GM12878 (cell line): ENCODE measurements around the gene TMPRSS2. TPM values are rescaled to one million over a fixed set of nuclear protein-coding genes. Genes with fewer than 3 reads are reported as not detected.

Experiments
- ATAC-seq: fragments of 200-7000 bp; cut with Tn5 transposase; 3 replicates; pipeline ENCODE4 v1.9.1; 2020; ENCODE audit warnings: mild to moderate bottlenecking, moderate library complexity
- BruUV-seq: library from RNA; stranded (reverse); fragments of 400-500 nt; replicated peaks from 2 replicates; lab custom pipeline; 2021; lab: Mats Ljungman, UMichigan
- CTCF ChIA-PET: fragments of 300-600 bp; sonication (Branson Sonifier 250); formaldehyde crosslinking; extraction: SDS; loops from one replicate; lab custom pipeline; 2021; ENCODE audit warnings: inconsistent platforms; lab: Yijun Ruan, JAX
- POLR2A ChIA-PET: fragments of 350-600 bp; formaldehyde crosslinking; extraction: SDS; loops from one replicate; lab custom pipeline; 2021; ENCODE audit warnings: inconsistent platforms; lab: Charles Lee
- RAD21 ChIA-PET: fragments of 300-600 bp; sonication (Branson Sonifier 250); formaldehyde crosslinking; loops from one replicate; lab custom pipeline; 2023; ENCODE audit warnings: antibody characterized with exemption; ENCODE audit not compliant: unreplicated experiment; lab: Charles Lee
- SMC1A ChIA-PET: fragments of 300-600 bp; sonication (Branson Sonifier 250); formaldehyde crosslinking; loops from one replicate; lab custom pipeline; 2023; ENCODE audit not compliant: unreplicated experiment, uncharacterized antibody; lab: Charles Lee
- DNase-seq: peaks from one replicate; pipeline ENCODE4 v3.0.0-alpha.2; 2011; ENCODE audit warnings: low read depth, low spot score
- FAIRE-seq: peaks from 3 replicates; lab custom pipeline; 2011; peaks lifted over from hg19 to GRCh38; lab: Jason Lieb, UNC
- H2AFZ ChIP-seq: 2 replicates; pipeline ENCODE4 v1.6.0; 2011; ENCODE audit warnings: low read depth, low read length, control low read depth; ENCODE audit not compliant: control insufficient read depth
- H3K27ac ChIP-seq: 2 replicates; pipeline ENCODE4 v1.5.1; 2011; ENCODE audit warnings: control low read depth; ENCODE audit not compliant: control insufficient read depth, insufficient read depth
- H3K27me3 ChIP-seq, 2 experiments: replicated peaks in 1 of 2; 2 replicates each; pipeline versions ENCODE4 v1.6.0 to v1.6.1; 2011; ENCODE audit warnings: low read length in 1 of 2; ENCODE audit not compliant: control insufficient read depth in 2 of 2, insufficient read depth in 2 of 2
- H3K36me3 ChIP-seq, 2 experiments: 2 replicates each; pipeline ENCODE4 v1.5.1; 2011; ENCODE audit warnings: low read length in 1 of 2; ENCODE audit not compliant: control insufficient read depth in 2 of 2, insufficient read depth in 2 of 2
- H3K4me1 ChIP-seq: 2 replicates; pipeline ENCODE4 v1.6.1; 2011; ENCODE audit warnings: mild to moderate bottlenecking, low read length, moderate library complexity, mixed read lengths; ENCODE audit not compliant: control insufficient read depth, insufficient read depth
- H3K4me2 ChIP-seq: 2 replicates; pipeline ENCODE4 v1.6.0; 2011; ENCODE audit warnings: control low read depth; ENCODE audit not compliant: control insufficient read depth, insufficient read depth
- H3K4me3 ChIP-seq: fragments of 200-600 bp; sonication (generic); 2 replicates; pipeline ENCODE4 v1.5.1; 2016
- H3K79me2 ChIP-seq: 2 replicates; pipeline ENCODE4 v1.6.0; 2011; ENCODE audit warnings: low read length; ENCODE audit not compliant: control insufficient read depth, insufficient read depth
- H3K9ac ChIP-seq: 2 replicates; pipeline ENCODE4 v1.8.0; 2011; ENCODE audit warnings: low read length, control low read depth, mixed read lengths; ENCODE audit not compliant: control insufficient read depth, insufficient read depth
- H3K9me3 ChIP-seq: replicated peaks from 3 replicates; pipeline ENCODE4 v1.5.1; 2011; ENCODE audit warnings: mild to moderate bottlenecking, low read length; ENCODE audit not compliant: control insufficient read depth, insufficient read depth
- H4K20me1 ChIP-seq: 2 replicates; pipeline ENCODE4 v1.6.0; 2011; ENCODE audit not compliant: control insufficient read depth, insufficient read depth
- ASH2L ChIP-seq: fragments of 300-600, 200-600 bp; sonication (generic); IDR thresholded peaks from 2 replicates; pipeline ENCODE4 v1.6.1; 2017; ENCODE audit warnings: low read depth, mild to moderate bottlenecking, borderline replicate concordance
- BCL11A ChIP-seq: IDR thresholded peaks from 2 replicates; pipeline ENCODE4 v1.6.1; 2011; ENCODE audit warnings: low read depth, low read length
- MYC ChIP-seq: IDR thresholded peaks from 2 replicates; pipeline ENCODE4 v1.6.1; 2011; ENCODE audit warnings: mild to moderate bottlenecking, low read length, moderate library complexity, inconsistent platforms; ENCODE audit not compliant: insufficient read depth, insufficient replicate concordance, insufficient read length, severe bottlenecking
- POLR2AphosphoS2 ChIP-seq: IDR thresholded peaks from 2 replicates; pipeline ENCODE4 v1.6.1; 2011; ENCODE audit warnings: low read depth, mild to moderate bottlenecking, low read length, improper control_type of control experiment, moderate library complexity
- PRDM15 ChIP-seq: fragments of 450-650 bp; formaldehyde crosslinking; IDR thresholded peaks from 2 replicates; pipeline ENCODE4 v1.4.0; 2020; ENCODE audit warnings: mild to moderate bottlenecking, moderate library complexity
- TBL1XR1 ChIP-seq: IDR thresholded peaks from 2 replicates; pipeline ENCODE4 v1.6.1; 2012; ENCODE audit warnings: low read depth, low read length, improper control_type of control experiment
- ZNF622 ChIP-seq: fragments of 450-650 bp; IDR thresholded peaks from 2 replicates; pipeline ENCODE4 v1.6.1; 2017; ENCODE audit warnings: mild to moderate bottlenecking, inconsistent platforms
- WGBS: methylation state at CpG from one replicate; pipeline ENCODE4 v1.1.6; 2016; ENCODE audit warnings: low lambda C conversion rate; ENCODE audit not compliant: insufficient replicate concordance, insufficient coverage; ENCODE audit errors: missing lambda C conversion rate; 5-methylcytosine and 5-hydroxymethylcytosine counted together
- in situ Hi-C: fragments of 300-500 bp; cut with MboI; formaldehyde crosslinking; loops from 9 replicates; pipeline ENCODE4 v1.14.3; 2018; ENCODE audit warnings: mixed read lengths
- intact Hi-C: fragments of 100-400 bp; cut with micrococcal nuclease; formaldehyde crosslinking; loops from one replicate; pipeline ENCODE4 v1.14.2; 2022; ENCODE audit not compliant: unreplicated experiment
- polyA plus RNA-seq, 11 experiments: library from polyadenylated mRNA; depleted of rRNA in 4 of 11; unstranded in 6 of 11; stranded (reverse) in 5 of 11; fragments of >200 nt; fragmentation: Nextera tagmentation in 4 of 11; fragmentation: Illumina TruSeq in 1 of 11; extraction: Ambion mirVana in 4 of 11; extraction: Trizol in 1 of 11; gene quantifications; 1 replicate in 1 of 11; 2 replicates in 10 of 11; pipeline versions ENCODE4 v1.2.1 to v1.2.3, GENCODE V29; 2011 to 2016; ENCODE audit warnings: inconsistent platforms in 2 of 11, missing spikeins in 2 of 11, low read depth in 1 of 11
- total RNA-seq, 4 experiments: library from RNA; depleted of rRNA in 3 of 4; stranded (reverse); fragments of >200 nt in 3 of 4; fragmentation: Illumina TruSeq in 1 of 4; extraction: Trizol in 1 of 4; gene quantifications; 2 replicates each; pipeline versions ENCODE4 v1.2.1 to v1.2.3, GENCODE V29; 2013 to 2021
- TF ChIP-seq, protein P1 (sequence below): fragments of 450-650 bp; formaldehyde crosslinking; IDR thresholded peaks from 2 replicates; pipeline ENCODE4 v1.4.0; 2022; ENCODE audit warnings: mild to moderate bottlenecking, moderate library complexity

The TMPRSS2 gene
- total and polyA plus RNA-seq, 10 of the 15 experiments (the other 5 are each of a cell fraction or from before 2014, with no cell fraction given): 0.19 to 0.26 TPM; not detected in 8

DNA sequence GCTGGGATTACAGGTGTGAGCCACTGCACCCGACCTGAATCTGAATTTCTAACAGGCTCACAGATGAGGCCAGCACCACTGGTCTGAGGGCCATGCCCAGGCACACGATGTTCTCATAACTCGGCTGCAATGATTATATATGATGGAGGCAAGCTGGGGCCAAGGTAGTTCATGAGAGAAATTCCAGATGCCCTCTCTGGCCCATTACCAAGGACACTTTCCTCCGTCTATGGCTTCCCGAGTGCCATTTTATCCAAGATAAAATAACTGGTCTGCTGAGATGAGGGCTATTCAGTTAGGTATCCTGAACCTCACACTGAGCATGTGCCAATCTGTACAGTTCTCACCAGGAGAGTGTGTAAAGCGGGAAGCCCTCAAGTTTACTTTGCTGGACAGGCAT lies 16.5 kb downstream of the TMPRSS2 start:
- ATAC-seq (no peak), DNase-seq (no peak), FAIRE-seq (no peak)
- no peaks in the 10 kb centered on the region for H3K79me2 ChIP-seq
- SMC1A ChIA-PET: no interaction called here
- TF ChIP-seq MYC (no peak), BCL11A (no peak), POLR2AphosphoS2 (no peak), ZNF622 (no peak), TBL1XR1 (no peak), PRDM15 (CRISPR knock-in tag) (no peak), ASH2L (no peak)
- TF ChIP-seq, protein P1, sequence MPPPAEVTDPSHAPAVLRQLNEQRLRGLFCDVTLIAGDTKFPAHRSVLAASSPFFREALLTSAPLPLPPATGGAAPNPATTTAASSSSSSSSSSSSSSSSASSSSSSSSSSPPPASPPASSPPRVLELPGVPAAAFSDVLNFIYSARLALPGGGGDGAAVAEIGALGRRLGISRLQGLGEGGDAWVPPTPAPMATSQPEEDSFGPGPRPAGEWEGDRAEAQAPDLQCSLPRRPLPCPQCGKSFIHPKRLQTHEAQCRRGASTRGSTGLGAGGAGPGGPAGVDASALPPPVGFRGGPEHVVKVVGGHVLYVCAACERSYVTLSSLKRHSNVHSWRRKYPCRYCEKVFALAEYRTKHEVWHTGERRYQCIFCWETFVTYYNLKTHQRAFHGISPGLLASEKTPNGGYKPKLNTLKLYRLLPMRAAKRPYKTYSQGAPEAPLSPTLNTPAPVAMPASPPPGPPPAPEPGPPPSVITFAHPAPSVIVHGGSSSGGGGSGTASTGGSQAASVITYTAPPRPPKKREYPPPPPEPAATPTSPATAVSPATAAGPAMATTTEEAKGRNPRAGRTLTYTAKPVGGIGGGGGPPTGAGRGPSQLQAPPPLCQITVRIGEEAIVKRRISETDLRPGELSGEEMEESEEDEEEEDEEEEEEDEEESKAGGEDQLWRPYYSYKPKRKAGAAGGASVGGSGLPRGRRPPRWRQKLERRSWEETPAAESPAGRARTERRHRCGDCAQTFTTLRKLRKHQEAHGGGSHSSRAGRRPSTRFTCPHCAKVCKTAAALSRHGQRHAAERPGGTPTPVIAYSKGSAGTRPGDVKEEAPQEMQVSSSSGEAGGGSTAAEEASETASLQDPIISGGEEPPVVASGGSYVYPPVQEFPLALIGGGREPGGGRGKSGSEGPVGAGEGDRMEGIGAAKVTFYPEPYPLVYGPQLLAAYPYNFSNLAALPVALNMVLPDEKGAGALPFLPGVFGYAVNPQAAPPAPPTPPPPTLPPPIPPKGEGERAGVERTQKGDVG (CRISPR knock-in tag): no peak
- no peaks in the 10 kb centered on the region for H4K20me1 ChIP-seq
- H3K27me3 ChIP-seq: no peaks in the 10 kb centered on the region; a peak in 1 of 4 replicates
- in situ Hi-C loops (no loop called here), intact Hi-C loops (no loop called here)
- CTCF ChIA-PET: no interaction called here
- no peak overlapping the region for H3K4me3 ChIP-seq
- H3K4me2 ChIP-seq: no peak overlapping the region
- WGBS: 32% methylated on average over 6 of the region's 6 CpGs
- no peak overlapping the region for H2AFZ ChIP-seq
- RAD21 ChIA-PET: no interaction called here
- H3K36me3 ChIP-seq: no peaks in the 10 kb centered on the region
- no peaks in the 10 kb centered on the region for H3K4me1 ChIP-seq
- no peaks in the 10 kb centered on the region for H3K9me3 ChIP-seq
- POLR2A ChIA-PET: no interaction called here
- no TSS peak for BruUV-seq
- no peak overlapping the region for H3K27ac ChIP-seq
- H3K9ac ChIP-seq: no peak overlapping the region
